ENCODE measurements around the gene TOMM7. TPM values are rescaled to one million over a fixed set of nuclear protein-coding genes. Genes with fewer than 3 reads are reported as not detected.

Gene TOMM7
- total RNA-seq, 4 donors from 2014 or later, result 14.5 to 1,156 (median 144) TPM

- peaks cover 0 to 10% (median 2%) of the 10 kb centered on the region in 4 donors for H3K36me3 ChIP-seq
- no peak overlapping the region for H3K27ac ChIP-seq
- in situ Hi-C loops (cut with MboI; ENCODE audit: low pct_ligation_motif_present in 1 of 4, low pct_unique_long_range_greater_than_20kb in 1 of 4, low sequenced_read_pairs in 3 of 4) (no loop called here), intact Hi-C loops (cut with DNase I; ENCODE audit: low total_unique reads) (no loop called here)
- no peaks in the 10 kb centered on the region for H3K9me3 ChIP-seq
- no peak for TF ChIP-seq POLR2A (IDR thresholded peaks at IDR 0.05)
- TF ChIP-seq EP300 (IDR thresholded peaks at IDR 0.05; ENCODE audit: low read depth), result no peak
- TF ChIP-seq POLR2AphosphoS5 (IDR thresholded peaks at IDR 0.05), result no peak
- TF ChIP-seq CTCF (IDR thresholded peaks at IDR 0.05), result no peak
- no peaks in the 10 kb centered on the region for H3K27me3 ChIP-seq
- no peaks in the 10 kb centered on the region for H3K4me1 ChIP-seq
- WGBS, 2 donors (ENCODE audit: low coverage in 1 of 2), result 79 to 85% methylated on average over 4 of the region's 4 CpGs
- no peak for DNase-seq
- H3K4me3 ChIP-seq, result no peak overlapping the region
Measured at GRCh38 chr7:22811746-22812280, 10.8 kb downstream of the TOMM7 start.

GRCh38 chr7:22810843-22811242, 11.8 kb downstream of the TOMM7 start:
- no peak for TF ChIP-seq POLR2A (IDR thresholded peaks at IDR 0.05)
- no peak for TF ChIP-seq POLR2AphosphoS5 (IDR thresholded peaks at IDR 0.05)
- no peak for TF ChIP-seq CTCF (IDR thresholded peaks at IDR 0.05)
- no peak for TF ChIP-seq EP300 (IDR thresholded peaks at IDR 0.05; ENCODE audit: low read depth)
- H3K27ac ChIP-seq, result no peak overlapping the region
- H3K4me3 ChIP-seq, result no peak overlapping the region
- H3K27me3 ChIP-seq, result no peaks in the 10 kb centered on the region
- intact Hi-C loops (cut with DNase I; ENCODE audit: low total_unique reads), result no loop called here
- H3K36me3 ChIP-seq, result peaks cover 0 to 9% (median 0%) of the 10 kb centered on the region in 4 donors
- WGBS, 2 donors (ENCODE audit: low coverage in 1 of 2), result 100% methylated on average over 1 of the region's 1 CpG; no CpG with 5 or more reads in 1 of the 2 donors
- H3K9me3 ChIP-seq, result no peaks in the 10 kb centered on the region
- DNase-seq, result no peak
- H3K4me1 ChIP-seq, result no peaks in the 10 kb centered on the region
- in situ Hi-C loops (cut with MboI; ENCODE audit: low pct_ligation_motif_present in 1 of 4, low pct_unique_long_range_greater_than_20kb in 1 of 4, low sequenced_read_pairs in 3 of 4), result no loop called here

- intact Hi-C loops (cut with DNase I; ENCODE audit: low total_unique reads) (no loop called here), in situ Hi-C loops (cut with MboI; ENCODE audit: low pct_ligation_motif_present in 1 of 4, low pct_unique_long_range_greater_than_20kb in 1 of 4, low sequenced_read_pairs in 3 of 4) (no loop called here)
- WGBS, 2 donors (ENCODE audit: low coverage in 1 of 2), result 96 to 100% methylated on average over 1 to 4 of the region's 4 CpGs
- no peak for TF ChIP-seq EP300 (IDR thresholded peaks at IDR 0.05; ENCODE audit: low read depth)
- TF ChIP-seq POLR2AphosphoS5 (IDR thresholded peaks at IDR 0.05), result no peak
- no peak for TF ChIP-seq CTCF (IDR thresholded peaks at IDR 0.05)
- no peak for TF ChIP-seq POLR2A (IDR thresholded peaks at IDR 0.05)
- H3K36me3 ChIP-seq, result peaks cover 0 to 5% (median 0%) of the 10 kb centered on the region in 4 donors
- no peak overlapping the region for H3K27ac ChIP-seq
- no peaks in the 10 kb centered on the region for H3K27me3 ChIP-seq
- no peaks in the 10 kb centered on the region for H3K9me3 ChIP-seq
- H3K4me1 ChIP-seq, result no peaks in the 10 kb centered on the region
- no peak for DNase-seq
- H3K4me3 ChIP-seq, result no peak overlapping the region
Measured at GRCh38 chr7:22809902-22810642, 12.6 kb downstream of the TOMM7 start.

GRCh38 chr7:22808140-22808539, 14.5 kb downstream of the TOMM7 start:
- H3K27me3 ChIP-seq, result no peaks in the 10 kb centered on the region
- 81% methylated on average over 6 of the region's 6 CpGs; no CpG with 5 or more reads in 1 of the 2 donors for WGBS, 2 donors (ENCODE audit: low coverage in 1 of 2)
- peaks cover 0 to 5% (median 0%) of the 10 kb centered on the region in 4 donors for H3K36me3 ChIP-seq
- TF ChIP-seq POLR2AphosphoS5 (IDR thresholded peaks at IDR 0.05), result no peak
- TF ChIP-seq POLR2A (IDR thresholded peaks at IDR 0.05), result no peak
- TF ChIP-seq EP300 (IDR thresholded peaks at IDR 0.05; ENCODE audit: low read depth), result no peak
- no peaks in the 10 kb centered on the region for H3K4me1 ChIP-seq
- H3K9me3 ChIP-seq, result no peaks in the 10 kb centered on the region
- in situ Hi-C loops (cut with MboI; ENCODE audit: low pct_ligation_motif_present in 1 of 4, low pct_unique_long_range_greater_than_20kb in 1 of 4, low sequenced_read_pairs in 3 of 4) (no loop called here), intact Hi-C loops (cut with DNase I; ENCODE audit: low total_unique reads) (no loop called here)
- H3K27ac ChIP-seq, result no peak overlapping the region
- no peak for DNase-seq
- no peak overlapping the region for H3K4me3 ChIP-seq
